HG03097 (cell line): ENCODE measurements around the gene BRI3BP.

Experiments
- ATAC-seq: cut with Tn5 transposase; IDR thresholded peaks from one replicate; pipeline ENCODE4 v1.9.1; 2021; ENCODE audit not compliant: unreplicated experiment, low FRiP score

BRI3BP gene, protein sequence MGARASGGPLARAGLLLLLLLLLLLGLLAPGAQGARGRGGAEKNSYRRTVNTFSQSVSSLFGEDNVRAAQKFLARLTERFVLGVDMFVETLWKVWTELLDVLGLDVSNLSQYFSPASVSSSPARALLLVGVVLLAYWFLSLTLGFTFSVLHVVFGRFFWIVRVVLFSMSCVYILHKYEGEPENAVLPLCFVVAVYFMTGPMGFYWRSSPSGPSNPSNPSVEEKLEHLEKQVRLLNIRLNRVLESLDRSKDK

DNA sequence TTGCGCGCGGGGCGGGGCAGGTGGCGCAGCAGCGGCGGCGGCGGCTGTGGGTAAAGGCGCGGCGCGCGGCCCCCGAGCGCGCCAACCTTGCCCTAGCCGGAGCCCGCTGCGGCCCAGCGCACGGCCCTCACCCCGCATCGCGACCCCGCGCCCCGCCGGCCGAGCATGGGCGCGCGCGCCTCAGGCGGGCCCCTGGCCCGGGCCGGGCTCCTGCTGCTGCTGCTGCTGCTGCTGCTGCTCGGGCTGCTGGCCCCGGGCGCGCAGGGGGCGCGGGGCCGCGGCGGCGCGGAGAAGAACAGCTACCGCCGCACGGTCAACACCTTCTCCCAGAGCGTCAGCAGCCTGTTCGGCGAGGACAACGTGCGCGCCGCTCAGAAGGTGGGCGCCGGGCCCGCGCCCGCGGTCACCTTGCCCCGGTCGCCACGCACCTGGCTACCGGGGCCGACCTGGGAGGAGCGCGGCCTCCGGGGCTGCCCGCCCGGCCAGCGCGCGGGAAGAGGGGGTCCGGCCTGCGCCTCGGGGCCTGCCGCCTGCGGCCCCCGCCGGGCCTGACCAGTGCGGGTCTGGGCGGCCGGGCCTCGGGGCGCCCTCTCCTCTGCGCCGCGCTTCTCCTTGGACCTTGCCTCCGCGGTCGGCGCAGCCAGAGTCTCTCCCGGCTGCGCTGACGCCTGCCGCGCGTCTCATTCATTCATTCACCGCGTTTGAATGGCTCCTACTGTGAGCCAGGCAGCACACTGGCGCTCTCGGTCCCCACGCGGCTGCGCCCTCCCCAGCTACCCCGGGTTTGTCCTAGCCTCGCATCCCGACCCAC is at the start of gene BRI3BP:
Gene BRI3BP, plus strand, starts transcription at position 20 of the 811 bp plus-strand sequence. Its CDS starts 146 bp downstream, at position 166.
- peak; percentile 38 for ATAC-seq

DNA sequence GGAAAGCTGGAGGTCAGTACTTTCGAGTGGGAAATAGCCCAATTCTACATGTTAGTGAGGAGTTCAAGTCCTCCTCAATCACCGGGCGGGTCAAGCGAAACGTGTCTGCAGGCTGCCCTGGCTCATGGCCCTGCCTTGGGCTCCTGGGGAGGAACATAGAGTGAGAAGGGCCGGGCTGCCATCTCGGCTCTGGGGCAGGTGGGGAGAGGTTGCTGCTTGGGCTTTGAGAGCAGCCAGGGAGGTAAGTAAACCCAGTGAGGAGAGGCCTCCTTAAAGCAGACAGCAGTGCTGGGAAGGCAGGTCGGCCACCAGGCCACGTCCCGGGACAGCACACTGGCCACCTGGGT is 47.0 kb upstream of the BRI3BP start:
- no peak for ATAC-seq

DNA sequence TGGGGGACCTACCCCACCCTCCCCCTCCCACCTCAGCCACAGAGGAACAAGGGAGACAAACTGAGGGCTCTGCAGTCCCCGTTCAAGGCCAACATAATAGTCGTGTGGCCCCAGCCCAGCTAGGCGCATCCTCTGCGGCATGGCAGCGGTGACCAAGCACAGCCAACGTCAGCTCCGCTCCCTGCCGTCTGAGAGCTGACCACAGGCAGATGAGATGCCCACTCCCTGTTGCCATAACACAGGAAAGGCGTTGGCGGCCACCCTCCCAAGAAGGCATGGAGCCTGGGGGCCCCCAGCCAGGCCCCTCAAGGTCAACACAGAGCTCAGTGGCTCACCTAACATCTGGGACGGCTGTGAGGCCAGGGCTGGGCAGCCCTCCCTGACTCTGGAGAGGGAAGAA is 46.4 kb upstream of the BRI3BP start:
- ATAC-seq, result no peak

DNA sequence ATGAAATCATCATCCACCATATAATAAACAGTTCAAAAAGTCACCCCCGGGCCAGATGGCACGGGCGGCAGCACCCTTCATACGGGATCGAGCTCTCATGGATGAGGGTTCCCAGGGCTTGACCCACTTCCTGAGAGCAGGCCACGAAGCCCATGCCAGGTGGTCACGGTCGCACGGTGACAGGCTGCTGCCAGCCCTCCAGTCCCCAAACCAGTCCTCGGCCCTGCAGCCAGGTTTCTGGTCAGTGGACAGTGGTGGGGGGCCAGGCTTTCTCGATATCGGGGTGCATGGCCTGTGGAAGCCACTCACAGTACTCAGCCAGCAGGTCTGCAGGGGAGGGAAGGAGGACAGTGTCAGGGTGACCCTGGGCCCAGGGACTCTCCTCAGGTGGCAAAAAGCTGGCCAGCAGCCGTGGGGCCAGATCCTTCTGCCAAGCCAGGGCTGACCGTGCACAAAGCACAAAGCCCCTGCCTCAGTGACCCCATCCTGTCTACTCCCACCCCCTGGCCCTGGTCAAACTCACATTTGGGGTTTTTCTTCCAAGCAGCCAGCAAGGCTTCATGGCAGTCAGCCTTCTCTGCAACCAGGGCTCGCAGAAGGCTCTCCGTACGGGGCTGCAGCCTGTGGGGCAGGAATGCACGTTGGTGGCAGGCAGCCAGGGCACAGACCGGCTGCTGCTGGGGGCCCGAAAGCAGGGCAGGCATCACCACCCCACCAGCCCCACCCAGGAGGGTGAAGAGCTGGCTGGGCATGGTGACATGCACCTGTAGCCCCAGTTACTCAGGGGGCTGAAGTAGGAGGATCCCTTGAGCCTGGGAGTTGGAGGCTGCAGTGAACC is 45.7 kb upstream of the BRI3BP start:
- ATAC-seq, result no peak

DNA sequence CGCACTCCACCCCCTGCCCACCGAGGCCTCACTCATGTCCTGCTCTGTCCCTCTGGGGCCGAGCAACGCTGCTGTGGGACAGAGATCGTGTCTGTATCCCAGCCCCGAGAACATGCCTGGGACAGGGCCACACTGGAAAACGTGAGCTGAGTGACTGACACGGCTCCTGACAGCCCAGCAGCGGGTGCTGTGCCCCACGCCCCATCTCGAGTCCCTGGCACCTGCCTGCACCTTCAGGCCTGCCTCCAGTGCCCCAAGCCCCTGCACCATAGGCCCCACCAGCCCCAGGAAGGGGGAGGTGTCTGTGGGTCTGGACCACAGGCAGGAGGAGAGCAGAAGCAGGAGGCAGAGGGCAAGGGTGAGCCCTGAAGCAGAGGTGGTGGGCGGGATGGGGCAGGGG is 44.4 kb upstream of the BRI3BP start:
- ATAC-seq, result no peak

DNA sequence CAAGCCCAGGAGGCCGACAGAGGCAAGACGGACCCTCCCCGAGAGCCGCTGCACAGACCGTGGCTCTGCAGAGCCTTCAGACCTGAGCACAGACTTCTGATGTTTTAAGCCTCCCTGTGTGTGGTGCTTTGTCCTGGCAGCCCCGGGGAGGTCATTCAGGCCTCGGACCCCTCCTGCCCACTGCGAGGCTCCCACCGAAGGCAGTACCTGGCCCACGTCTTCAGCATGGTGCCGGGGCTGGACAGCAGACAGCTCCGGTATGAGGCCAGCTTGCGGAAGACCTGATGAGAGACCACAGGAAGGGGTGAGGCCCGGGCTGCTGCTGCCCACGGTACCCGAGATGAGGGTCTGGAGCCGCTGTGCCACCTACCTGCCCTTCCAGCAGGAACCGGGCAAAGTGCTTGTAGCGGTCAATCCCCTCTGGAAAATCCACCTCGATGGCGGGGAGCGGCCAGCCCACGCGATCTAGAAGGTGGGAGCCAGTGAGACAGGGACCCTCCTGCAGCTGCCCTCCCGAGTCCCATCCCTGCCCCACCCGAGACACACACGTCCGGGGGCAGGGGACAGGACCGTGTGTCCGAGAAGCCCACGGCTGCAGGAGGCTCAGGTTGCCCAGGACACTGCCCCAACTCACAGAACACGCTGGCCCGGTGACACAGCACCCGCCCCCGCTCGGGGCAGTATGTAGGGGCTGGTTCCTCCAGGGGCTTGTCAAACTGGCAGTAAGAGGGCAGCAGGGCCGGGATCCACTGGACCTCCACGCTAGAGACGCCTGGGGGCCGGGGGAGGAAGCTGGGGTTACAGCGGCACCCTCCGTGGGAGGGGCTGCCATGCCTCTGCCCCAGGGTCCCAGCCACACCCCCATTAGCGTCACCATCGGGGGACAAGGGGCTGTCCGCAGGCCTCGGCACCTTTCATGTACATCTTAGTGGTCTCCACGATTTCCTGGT is 43.4 kb upstream of the BRI3BP start:
- no peak for ATAC-seq

DNA sequence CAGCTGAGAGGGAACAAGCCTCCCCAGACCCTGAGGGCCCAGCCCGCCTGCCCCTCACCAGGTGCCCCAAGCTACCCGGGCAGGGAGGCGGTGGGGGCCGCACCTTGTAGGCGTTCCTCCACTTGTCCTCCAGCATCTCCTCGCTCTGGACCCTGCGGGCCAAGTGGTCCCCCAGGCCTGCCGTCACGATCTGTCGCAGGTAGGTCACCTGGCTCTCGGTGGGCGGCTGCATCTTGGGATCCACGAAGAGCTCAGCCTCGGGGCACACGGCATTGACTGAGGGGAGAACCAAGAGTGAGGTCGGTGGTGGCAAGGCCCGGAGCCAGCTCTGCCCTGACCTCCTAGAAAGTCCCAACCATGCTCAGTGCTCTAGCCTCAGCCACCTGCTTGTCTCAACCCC is 41.1 kb upstream of the BRI3BP start:
- ATAC-seq, result no peak

DNA sequence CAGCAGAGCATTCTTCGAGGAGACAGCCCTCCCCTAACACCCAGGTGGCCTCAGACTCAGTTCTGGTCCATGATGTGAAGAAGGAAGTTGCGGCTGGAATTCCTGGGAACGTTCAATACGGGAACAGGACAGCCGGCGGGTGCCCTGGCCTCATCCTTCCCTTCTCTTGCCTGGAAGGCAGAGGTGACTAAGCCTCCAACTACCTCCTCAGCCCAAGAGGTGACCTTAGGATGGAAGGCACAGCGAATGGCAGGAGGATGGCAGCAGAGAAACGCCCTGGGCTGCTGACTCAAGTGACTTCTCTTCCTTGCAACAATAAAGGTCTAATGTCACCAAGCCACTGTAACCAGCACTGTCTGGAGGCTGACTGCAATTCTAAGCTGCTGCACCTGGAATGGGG is 40.6 kb upstream of the BRI3BP start:
- no peak for ATAC-seq

DNA sequence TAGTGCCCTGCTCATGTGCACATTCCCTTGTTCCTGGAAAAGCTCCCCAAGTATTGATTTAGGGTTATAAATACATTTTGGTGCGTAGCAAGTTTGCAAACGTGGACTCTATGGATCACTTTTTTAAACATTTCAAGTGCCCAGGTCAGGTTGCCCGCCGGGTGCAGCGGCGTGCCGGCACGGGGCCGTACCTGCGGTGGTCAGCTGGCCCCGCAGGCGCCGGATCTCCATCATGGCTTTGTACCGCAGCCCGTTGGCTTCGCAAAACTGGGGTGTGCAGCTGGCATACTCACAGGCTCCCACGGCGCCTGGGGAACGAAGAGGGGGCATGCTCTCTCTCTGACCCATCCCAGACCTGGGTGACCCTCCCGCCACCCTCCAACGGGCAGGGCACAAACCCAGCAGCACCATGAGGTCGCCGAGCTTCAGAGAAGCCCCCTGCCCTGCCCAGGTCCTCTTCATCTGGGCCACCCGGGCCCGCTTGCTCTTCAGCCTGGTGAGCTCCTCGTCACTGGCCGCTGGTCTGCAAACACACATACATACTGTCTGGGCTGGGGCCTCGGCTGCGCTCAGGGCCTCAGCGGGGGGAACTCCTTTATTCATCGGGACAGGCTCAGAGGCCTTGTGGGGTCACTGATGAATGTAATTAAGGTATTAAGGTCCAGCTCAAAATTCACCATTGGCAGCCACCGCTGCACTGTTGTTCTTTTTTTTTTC is 39.6 kb upstream of the BRI3BP start:
- no peak for ATAC-seq

DNA sequence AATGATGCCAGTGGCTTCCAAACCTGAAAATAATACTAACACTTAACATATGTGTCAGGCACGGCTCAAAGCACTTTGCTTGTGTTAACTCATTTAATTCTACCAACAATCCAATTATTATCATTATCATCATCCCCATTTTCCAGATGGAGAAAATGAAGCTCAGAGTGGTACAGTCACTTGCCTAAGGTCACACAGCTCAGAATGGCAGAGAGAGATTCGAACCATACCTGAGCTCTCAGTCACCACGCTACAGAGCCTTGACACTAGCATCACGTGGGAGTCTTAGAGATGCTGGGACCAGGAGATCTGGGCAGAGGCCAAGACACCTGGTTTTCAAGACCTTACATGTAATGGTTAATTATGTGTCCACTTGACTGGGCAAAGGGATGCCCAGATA is 38.7 kb upstream of the BRI3BP start:
- ATAC-seq, result no peak

DNA sequence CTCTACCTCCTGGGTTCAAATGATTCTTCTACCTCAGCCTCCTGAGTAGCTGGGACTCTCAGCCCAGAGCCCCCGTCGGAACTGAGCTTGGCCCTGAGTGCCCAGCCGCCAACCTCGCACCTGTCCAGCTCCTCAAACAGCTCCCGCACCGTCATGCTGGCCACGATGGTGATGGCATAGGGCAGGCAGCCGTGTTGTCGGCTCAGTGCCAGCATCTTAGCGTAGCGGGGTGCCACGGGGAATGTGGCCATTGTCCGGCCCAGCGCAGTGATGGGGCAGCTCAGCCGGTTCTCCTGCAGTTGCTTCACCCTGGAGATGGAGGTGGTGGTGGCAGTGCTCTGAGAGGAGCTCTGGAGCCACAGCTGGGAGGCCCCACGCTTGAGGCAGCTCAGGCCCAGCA is 36.9 kb upstream of the BRI3BP start:
- no peak for ATAC-seq

DNA sequence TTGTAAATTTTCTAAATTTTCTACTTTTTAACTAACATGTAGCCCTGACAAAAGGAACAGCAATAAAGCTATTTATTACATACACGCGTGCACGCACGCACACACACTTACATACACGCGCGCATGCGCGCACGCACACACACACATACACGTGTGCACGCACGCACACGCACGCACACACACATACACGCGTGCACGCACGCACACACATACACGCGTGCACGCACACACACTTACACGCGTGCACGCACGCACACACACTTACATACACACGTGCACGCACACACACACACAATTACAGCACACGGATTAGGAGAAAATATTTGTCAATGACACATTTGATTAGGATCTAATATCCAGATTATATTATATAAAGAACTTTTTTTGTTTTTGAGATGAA is 32.4 kb upstream of the BRI3BP start:
- no peak for ATAC-seq

DNA sequence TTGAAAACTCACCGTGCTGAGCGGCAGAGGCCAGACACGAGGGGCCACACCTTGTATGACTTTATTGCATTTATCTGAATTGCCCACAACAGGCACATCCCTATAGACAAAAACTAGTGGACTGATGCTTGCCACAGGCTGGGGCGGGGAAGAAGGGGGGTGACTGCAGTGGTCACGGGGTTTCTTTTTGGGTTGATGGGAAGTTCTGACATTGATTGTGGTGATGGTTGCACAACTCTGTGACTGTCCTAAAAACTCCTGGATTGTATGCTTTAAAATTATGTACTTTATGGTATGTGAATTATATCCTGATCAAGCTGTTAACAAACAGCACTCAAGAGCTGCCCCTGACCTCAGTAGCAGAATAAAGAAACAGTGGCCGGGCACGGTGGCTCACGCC is 30.2 kb upstream of the BRI3BP start:
- no peak for ATAC-seq

DNA sequence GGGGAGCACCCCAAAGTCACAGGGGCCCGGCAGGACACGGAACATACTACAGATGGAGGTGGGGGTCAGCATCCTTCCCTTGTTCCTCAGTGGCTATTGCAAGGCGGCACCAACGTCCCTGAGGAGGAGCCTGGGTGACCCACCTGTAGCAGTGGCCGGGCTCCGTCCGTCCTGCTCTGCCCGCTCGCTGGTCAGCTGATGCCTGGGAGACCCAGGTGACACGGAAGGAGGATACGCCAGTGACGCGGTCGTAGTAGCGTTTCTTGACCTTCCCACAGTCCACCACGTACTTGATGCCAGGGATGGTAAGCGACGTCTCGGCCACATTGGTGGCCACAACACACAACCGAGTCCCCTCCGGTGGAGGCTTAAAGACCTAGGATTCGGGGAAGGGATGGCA is 29.2 kb upstream of the BRI3BP start:
- no peak for ATAC-seq

DNA sequence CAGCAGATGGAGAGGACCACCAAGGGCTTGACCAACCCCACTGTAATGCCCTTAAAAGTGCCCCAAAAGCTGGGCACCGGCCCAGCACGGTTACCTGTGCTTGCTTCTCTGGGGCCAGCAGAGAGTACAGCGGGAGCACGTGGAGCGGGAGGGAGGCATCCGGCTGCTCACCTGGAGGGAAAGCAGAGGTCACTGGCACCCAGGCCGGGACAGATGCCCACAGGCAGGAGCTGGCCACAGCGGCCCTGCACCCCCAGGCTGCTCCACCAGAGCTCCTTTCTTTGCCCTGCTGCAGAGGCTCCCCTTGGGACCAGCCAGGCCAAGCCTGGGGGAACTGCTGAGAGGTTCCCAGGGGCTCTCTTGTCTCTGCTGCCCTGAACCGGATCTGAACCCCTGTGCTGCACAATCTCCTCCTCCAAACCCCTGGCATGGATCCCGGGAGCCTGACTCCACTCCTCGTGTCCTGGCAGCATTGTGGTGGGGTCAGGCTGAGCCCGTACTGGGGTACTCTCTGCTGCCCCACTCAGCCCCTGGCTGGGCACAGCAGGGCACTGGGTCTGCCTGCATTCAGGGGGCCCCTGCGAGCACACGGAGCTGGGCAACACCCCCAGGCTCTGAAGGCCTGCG is 28.5 kb upstream of the BRI3BP start:
- no peak for ATAC-seq

DNA sequence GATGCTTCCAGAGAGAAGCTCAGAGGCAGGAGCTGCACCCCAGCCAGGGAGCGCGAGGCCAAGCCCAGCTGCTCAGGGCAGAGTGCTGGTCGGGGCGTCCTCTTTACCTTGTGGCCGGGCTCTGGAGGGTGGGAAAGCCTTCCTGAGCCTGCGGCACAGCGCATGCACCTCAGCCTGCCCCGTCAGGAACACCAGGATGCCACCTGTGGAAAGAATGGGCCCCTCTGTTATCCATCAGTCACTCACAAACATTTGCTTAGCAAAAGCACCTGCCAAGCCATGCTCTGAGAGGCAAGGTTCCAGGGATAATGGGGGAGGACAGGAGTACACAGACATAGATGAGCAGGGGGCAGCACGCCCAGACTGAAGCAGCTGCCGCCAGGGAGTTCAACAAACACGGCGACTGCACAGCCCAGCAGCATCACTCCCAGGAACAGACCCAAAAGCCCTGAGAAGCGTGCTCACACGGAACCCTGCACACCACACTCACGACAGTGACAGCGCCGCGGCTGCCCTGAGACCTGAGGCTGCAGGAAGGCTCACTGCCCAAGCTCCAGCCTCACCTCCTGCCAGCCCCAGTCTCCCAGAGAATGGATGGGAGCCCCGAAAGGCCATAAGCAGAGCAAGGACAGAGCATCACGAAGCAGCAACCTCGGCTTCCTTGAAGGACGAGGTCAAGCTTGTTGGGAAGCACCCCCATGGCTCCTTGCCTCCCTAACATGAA is 26.3 kb upstream of the BRI3BP start:
- ATAC-seq, result no peak

DNA sequence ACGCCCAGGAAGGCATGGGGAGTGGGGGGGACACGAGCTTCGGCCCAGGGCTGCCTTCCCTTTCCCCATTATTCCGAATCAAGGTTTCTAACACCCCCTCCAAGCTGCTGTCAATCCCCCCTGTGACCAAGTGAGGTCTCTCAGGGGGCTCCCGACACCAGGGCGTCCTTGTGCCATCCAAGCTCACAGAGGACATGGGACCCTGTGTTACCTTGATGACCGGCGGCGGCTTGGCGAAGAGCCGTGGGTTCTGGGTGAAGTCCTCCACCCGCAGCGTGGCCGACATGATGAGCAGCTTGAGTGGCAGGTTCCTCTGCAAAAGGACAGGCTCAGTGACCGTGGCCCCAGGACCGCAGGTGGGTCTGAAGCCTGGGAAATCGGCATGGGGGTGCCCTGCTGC is 24.8 kb upstream of the BRI3BP start:
- no peak for ATAC-seq

DNA sequence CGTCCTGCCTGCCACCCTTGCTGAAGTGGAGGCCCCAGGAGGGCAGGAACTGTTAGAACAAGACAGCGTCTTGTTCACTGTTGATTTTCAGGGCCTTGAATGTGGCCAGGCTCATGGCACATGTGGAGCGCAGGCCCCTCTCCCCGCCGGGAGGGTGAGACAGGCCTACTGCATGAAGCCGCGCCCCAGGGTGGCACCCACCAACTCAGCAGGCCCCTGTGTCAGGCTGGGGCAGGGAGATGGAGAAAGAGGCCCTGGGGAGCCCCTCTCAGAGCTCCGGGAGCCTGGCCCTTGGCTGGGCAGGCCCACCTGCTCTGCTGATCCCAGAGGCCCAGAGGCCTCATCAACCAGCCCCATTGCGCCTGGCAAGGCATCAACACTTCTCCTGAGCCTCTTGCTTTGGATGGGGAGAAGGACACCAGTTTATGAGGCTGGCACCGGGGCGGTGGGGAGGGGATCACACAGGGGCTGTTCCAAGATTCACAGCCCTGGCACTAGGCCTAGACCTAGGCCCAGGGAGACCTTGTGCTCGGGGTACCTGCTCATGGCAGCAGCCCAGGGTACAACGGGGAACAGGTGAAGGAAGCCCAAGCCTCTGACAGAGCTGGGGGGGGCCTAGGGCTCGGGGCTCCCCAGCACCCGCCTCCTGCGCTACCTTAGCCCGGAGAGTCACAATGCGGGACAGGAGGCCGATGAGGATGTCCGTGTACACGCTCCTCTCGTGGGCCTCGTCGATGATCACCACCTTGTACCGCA is 22.6 kb upstream of the BRI3BP start:
- no peak for ATAC-seq
